CD4-positive, alpha-beta T cell (primary cell): ENCODE results near the gene RPTN. TPM values are rescaled to one million over a fixed set of nuclear protein-coding genes. Genes with fewer than 3 reads are reported as not detected.

Experiments
- ATAC-seq: fragments of 200-7000 bp; cut with Tn5 transposase; one replicate; pipeline ENCODE4 v1.10.0; 2022; ENCODE audit warnings: mild to moderate bottlenecking; ENCODE audit not compliant: poor library complexity
- CTCF ChIA-PET: fragments of 350-600 bp; sonication (Branson Sonifier 250); formaldehyde crosslinking; loops from one replicate; lab custom pipeline; 2021; ENCODE audit warnings: antibody characterized with exemption, inconsistent platforms; lab: Charles Lee
- POLR2A ChIA-PET: fragments of 350-600 bp; sonication (Branson Sonifier 250); formaldehyde crosslinking; loops from one replicate; lab custom pipeline; 2021; ENCODE audit warnings: antibody characterized with exemption, inconsistent platforms; lab: Charles Lee
- DNase-seq, 14 experiments: peaks; one replicate each; pipeline ENCODE4 v3.0.0-alpha.2; 2013 to 2020; ENCODE audit warnings: mixed read lengths in 2 of 14
- H3K27ac ChIP-seq, 2 donors: one replicate each; pipeline versions ENCODE4 v1.5.1 to v1.7.0; 2013; ENCODE audit warnings: low read length in 2 of 2, low read depth in 1 of 2, mild to moderate bottlenecking in 1 of 2
- H3K27me3 ChIP-seq, 2 experiments: 1 replicate in 1 of 2; 2 replicates in 1 of 2; pipeline versions ENCODE4 v1.6.1 to v1.7.0; 2013; ENCODE audit warnings: low read length in 2 of 2, control low read depth in 1 of 2, mild to moderate bottlenecking in 1 of 2, moderate library complexity in 1 of 2; ENCODE audit not compliant: insufficient read depth in 2 of 2, control insufficient read depth in 1 of 2
- H3K36me3 ChIP-seq: one replicate; pipeline ENCODE4 v1.6.1; 2013; ENCODE audit warnings: low read length, control low read depth; ENCODE audit not compliant: insufficient read depth
- H3K4me1 ChIP-seq: one replicate; pipeline ENCODE4 v1.6.1; 2013; ENCODE audit warnings: low read length, control low read depth; ENCODE audit not compliant: insufficient read depth
- H3K4me3 ChIP-seq: one replicate; pipeline ENCODE4 v1.5.1; 2013; ENCODE audit warnings: mild to moderate bottlenecking, low read length, moderate library complexity
- H3K9me3 ChIP-seq, 2 experiments: 1 replicate in 1 of 2; 2 replicates in 1 of 2; pipeline versions ENCODE4 v1.6.1 to v1.7.0; 2013; ENCODE audit warnings: low read length in 2 of 2, mild to moderate bottlenecking in 2 of 2, control low read depth in 1 of 2, moderate library complexity in 1 of 2; ENCODE audit not compliant: control insufficient read depth in 1 of 2, insufficient read depth in 1 of 2
- H3K27ac Mint-ChIP-seq: one replicate; pipeline ENCODE4 v1.8.0; 2020; ENCODE audit warnings: mixed read lengths
- H3K27me3 Mint-ChIP-seq: one replicate; pipeline ENCODE4 v1.8.0; 2021; ENCODE audit warnings: mixed read lengths
- H3K36me3 Mint-ChIP-seq: one replicate; pipeline ENCODE4 v1.8.0; 2021; ENCODE audit warnings: low read depth, mixed read lengths
- H3K4me1 Mint-ChIP-seq: one replicate; pipeline ENCODE4 v1.8.0; 2021; ENCODE audit warnings: low read depth, mixed read lengths
- H3K4me3 Mint-ChIP-seq: one replicate; pipeline ENCODE4 v1.8.0; 2020; ENCODE audit warnings: mild to moderate bottlenecking, mixed read lengths
- H3K9me3 Mint-ChIP-seq: one replicate; pipeline ENCODE4 v1.8.0; 2020; ENCODE audit warnings: mixed read lengths
- intact Hi-C, 2 experiments: fragments of 100-400 bp; cut with DNase I in 1 of 2; cut with micrococcal nuclease in 1 of 2; formaldehyde crosslinking; loops; one replicate each; pipeline versions ENCODE4 v1.15.1 to v1.9.0; 2023 to 2025; cut with DNase I, micrococcal nuclease
- total RNA-seq, 174 experiments: library from RNA in 2 of 174; stranded (reverse) in 2 of 174; gene quantifications; one replicate each; pipeline ENCODE4 v1.2.3 and lab custom pipeline; 2021 to 2026
- TF ChIP-seq, protein P1 (sequence below): fragments of 200-600 bp; IDR thresholded peaks from one replicate; pipeline ENCODE4 v1.8.0; 2022; ENCODE audit warnings: antibody characterized with exemption, mild to moderate bottlenecking

RPTN gene
- total RNA-seq, 2 experiments from 2014 or later, result not detected

DNA sequence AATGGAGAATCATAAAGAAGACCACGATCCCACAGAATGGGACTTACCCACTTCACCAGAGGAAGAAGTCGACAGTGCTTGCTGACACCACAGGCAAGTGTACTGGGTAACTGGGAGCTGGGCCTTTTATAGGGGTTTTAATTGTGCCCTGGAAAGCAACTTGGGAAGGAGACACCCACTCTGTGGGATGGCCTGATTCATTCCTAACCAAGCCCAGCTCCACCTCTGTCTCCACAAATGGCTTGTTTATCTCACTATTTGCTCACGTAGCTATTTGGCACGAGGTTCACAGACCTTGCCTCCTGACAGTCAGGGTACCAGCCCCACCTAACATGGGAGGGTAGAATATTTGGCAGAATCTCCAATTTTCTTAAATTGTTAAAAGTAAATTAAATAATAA lies 43.7 kb downstream of the RPTN start, which contains the start of gene TCHH:
TSS of gene TCHH (minus strand) at position 101 of the 400 bp plus-strand sequence. CDS start 1,364 bp downstream, outside the sequence.
- Mint-ChIP-seq H3K4me3 (no peak within 1 kb of the TSS), H3K4me1 (no peaks in the 10 kb centered on the region), H3K27me3 (peaks cover 42% of the 10 kb centered on the region), H3K9me3 (no peaks in the 10 kb centered on the region), H3K27ac (no peak within 1 kb of the TSS), H3K36me3 (no peaks in the 10 kb centered on the region)
- Histone ChIP-seq H3K27me3 (peaks cover 32 to 72% of the 10 kb centered on the region in 2 experiments), H3K36me3 (no peaks in the 10 kb centered on the region), H3K4me3 (no peak within 1 kb of the TSS), H3K27ac (no peak within 1 kb of the TSS), H3K9me3 (peaks cover 0 to 12% of the 10 kb centered on the region in 2 experiments), H3K4me1 (peaks cover 24% of the 10 kb centered on the region)
- DNase-seq (no peak), ATAC-seq (no peak)
- intact Hi-C loops, result no loop called here
- ChIA-PET CTCF (no interaction called here), POLR2A (no interaction called here)
- TF ChIP-seq, protein P1, sequence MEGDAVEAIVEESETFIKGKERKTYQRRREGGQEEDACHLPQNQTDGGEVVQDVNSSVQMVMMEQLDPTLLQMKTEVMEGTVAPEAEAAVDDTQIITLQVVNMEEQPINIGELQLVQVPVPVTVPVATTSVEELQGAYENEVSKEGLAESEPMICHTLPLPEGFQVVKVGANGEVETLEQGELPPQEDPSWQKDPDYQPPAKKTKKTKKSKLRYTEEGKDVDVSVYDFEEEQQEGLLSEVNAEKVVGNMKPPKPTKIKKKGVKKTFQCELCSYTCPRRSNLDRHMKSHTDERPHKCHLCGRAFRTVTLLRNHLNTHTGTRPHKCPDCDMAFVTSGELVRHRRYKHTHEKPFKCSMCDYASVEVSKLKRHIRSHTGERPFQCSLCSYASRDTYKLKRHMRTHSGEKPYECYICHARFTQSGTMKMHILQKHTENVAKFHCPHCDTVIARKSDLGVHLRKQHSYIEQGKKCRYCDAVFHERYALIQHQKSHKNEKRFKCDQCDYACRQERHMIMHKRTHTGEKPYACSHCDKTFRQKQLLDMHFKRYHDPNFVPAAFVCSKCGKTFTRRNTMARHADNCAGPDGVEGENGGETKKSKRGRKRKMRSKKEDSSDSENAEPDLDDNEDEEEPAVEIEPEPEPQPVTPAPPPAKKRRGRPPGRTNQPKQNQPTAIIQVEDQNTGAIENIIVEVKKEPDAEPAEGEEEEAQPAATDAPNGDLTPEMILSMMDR, result no peak

DNA sequence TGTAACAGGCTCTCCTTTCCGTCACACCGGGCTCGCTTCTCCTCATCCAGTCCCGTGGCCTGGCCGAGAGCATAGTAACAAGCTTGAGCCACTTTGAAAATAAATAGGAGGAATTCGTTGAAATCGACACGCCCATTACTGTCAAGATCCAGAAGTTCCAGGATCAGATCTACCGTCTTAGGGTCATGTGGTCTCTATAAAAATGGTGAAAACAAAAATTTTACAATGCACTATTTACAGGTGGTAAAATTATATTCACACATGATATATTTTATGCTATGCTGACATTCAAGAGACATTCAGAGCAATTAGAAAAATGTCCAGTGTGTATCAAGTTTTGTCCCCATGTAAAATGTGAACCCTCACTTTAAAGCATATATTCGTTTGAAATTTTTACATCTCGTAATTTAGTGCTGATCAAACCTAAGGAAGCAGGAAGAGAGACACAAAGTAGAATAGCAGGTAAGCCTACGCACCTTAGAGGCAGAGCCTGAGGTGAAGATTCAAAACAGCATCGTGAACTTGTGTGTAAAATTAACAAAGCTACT lies 46.1 kb downstream of the RPTN start:
- Histone ChIP-seq H3K4me3 (peak overlapping the region; percentile 49), H3K36me3 (no peaks in the 10 kb centered on the region), H3K4me1 (peaks cover 48% of the 10 kb centered on the region), H3K9me3 (peaks cover 0 to 29% of the 10 kb centered on the region in 2 experiments), H3K27ac (no peak overlapping the region), H3K27me3 (peaks cover 51 to 76% of the 10 kb centered on the region in 2 experiments)
- no peak overlapping the region for H3K27ac Mint-ChIP-seq
- no peaks in the 10 kb centered on the region for H3K4me1 Mint-ChIP-seq
- CTCF ChIA-PET, result no interaction called here
- TF ChIP-seq, protein P1, result no peak
- ATAC-seq (no peak), DNase-seq (no peak)
- H3K4me3 Mint-ChIP-seq, result no peak overlapping the region
- POLR2A ChIA-PET, result no interaction called here
- intact Hi-C loops, result no loop called here
- no peaks in the 10 kb centered on the region for H3K9me3 Mint-ChIP-seq
- H3K36me3 Mint-ChIP-seq, result no peaks in the 10 kb centered on the region
- peaks cover 20% of the 10 kb centered on the region for H3K27me3 Mint-ChIP-seq

DNA sequence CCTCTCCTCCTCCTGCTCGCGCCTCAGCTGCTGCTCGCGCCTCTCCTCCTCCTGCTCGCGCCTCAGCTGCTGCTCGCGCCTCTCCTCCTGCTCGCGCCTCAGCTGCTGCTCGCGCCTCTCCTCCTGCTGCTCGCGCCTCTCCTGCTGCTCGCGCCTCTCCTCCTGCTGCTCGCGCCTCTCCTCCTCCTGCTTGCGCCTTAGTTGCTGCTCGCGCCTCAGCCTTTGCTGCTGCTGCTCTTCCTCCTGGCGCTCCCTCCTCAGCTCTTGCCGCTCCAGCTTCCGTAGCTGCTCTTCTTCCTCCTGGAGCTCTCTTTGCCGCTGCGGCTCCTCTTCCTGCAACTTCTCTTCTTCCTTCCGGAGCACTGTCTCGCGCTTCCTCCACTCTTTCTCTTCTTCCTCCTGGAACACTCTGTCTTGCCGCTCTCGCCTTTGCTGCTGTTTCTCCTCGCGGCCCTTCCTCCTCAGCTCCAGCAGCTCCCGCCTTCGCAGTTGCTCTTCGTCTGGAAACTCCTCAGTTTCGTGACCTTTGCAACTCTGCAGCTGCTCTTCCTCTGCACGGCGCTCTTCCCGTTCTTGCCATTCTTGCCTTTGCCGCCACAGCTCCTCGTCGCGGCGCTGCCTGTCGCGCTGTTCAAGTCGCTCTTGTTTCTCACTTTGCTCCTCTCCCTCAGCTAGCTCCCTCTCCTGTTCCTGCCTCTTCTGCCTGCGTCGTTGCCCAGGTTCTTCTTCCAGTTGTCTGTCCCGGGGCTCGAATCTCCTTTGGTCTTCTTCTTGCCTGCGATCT lies 46.7 kb downstream of the RPTN start:
- Histone ChIP-seq H3K4me3 (peak overlapping the region; percentile 49), H3K9me3 (peaks cover 0 to 36% of the 10 kb centered on the region in 2 experiments), H3K27ac (no peak overlapping the region), H3K36me3 (no peaks in the 10 kb centered on the region), H3K27me3 (peaks cover 58 to 80% of the 10 kb centered on the region in 2 experiments), H3K4me1 (peaks cover 55% of the 10 kb centered on the region)
- H3K4me3 Mint-ChIP-seq, result no peak overlapping the region
- peak in 4 of 14 experiments; percentile 4 to 37 (median 19) for DNase-seq
- ChIA-PET POLR2A (no interaction called here), CTCF (no interaction called here)
- H3K27me3 Mint-ChIP-seq, result peaks cover 17% of the 10 kb centered on the region
- no peaks in the 10 kb centered on the region for H3K36me3 Mint-ChIP-seq
- intact Hi-C loops, result no loop called here
- H3K9me3 Mint-ChIP-seq, result no peaks in the 10 kb centered on the region
- H3K27ac Mint-ChIP-seq, result no peak overlapping the region
- ATAC-seq, result no peak
- TF ChIP-seq, protein P1, result no peak
- no peaks in the 10 kb centered on the region for H3K4me1 Mint-ChIP-seq
